Measurements from ENCODE around the gene ATG14. TPM values are rescaled to one million over a fixed set of nuclear protein-coding genes. Genes with fewer than 3 reads are reported as not detected.

ATG14 gene
- total and polyA plus RNA-seq, 2 of the 13 experiments (the other 11 are each of a cell fraction or from before 2014, with no cell fraction given) = 7.2 to 9.1 TPM

DNA sequence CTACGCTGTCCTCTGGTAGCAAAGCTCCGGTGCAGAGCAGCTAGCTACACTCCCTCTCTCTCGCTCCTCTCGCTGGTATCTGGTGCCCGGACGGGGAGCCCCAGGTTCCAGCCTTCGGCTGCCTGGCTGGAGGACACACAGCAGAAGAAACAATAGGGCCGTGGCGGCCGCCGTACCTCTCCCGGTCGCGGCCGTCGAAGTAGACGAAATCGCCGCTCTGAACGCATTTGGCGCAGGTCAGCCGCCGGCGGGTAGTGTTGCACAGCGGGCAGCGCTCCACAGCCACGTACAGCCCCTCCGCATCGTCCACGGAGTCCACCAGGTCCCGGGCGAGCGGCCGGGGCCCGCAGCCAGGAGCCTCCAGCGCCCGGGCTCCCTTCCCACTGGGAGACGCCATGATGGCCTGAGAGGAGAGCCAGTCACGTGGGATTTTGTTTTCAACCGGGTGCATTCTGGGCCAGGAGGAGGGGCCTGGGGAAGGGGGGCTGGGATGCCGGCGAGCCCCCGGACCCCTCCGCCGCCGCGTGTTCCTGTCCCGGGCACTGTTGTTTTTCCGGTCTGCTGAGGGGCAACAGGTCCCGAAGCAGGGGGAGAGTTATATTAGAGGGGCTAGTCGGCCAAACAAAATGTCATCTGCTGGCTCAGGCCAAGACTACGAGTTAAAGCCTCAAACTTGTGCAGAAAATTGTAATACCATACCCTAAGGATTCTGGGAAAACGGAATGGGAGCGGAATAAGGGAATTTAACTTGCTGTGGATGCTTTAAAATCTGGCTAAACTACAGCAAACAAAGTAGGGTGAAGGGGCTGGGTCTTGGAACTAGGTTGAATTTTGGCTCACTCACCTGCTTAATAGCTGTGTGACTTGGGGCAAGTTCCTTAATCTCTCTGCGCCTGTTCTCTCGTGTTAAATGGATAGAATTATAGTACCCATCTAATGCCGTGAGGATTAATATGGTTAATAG is at the start of gene ATG14 (continued):
- TF ChIP-seq, protein P1, sequence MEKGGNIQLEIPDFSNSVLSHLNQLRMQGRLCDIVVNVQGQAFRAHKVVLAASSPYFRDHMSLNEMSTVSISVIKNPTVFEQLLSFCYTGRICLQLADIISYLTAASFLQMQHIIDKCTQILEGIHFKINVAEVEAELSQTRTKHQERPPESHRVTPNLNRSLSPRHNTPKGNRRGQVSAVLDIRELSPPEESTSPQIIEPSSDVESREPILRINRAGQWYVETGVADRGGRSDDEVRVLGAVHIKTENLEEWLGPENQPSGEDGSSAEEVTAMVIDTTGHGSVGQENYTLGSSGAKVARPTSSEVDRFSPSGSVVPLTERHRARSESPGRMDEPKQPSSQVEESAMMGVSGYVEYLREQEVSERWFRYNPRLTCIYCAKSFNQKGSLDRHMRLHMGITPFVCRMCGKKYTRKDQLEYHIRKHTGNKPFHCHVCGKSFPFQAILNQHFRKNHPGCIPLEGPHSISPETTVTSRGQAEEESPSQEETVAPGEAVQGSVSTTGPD (CRISPR knock-in tag; IDR thresholded peaks at IDR 0.05) = no peak

- no TSS peak for BruUV-seq (replicated peaks)
- intact Hi-C loops (cut with micrococcal nuclease; ENCODE audit: unreplicated experiment) (no loop called here), in situ Hi-C loops (cut with HindIII; ENCODE audit: extremely low pct_ligation_motif_present, low pct_unique_long_range_greater_than_20kb) (no loop called here)
- no peaks in the 10 kb centered on the region for H4K20me1 ChIP-seq (ENCODE audit: insufficient read depth, low read length)
- no peaks in the 10 kb centered on the region for H3K79me2 ChIP-seq (ENCODE audit: insufficient read depth, low read length)
- ChIA-PET CTCF (ENCODE audit: low intra/inter-chr PET ratio, low total read pairs) (no interaction called here), POLR2A (no interaction called here)
- peaks cover 0 to 8% of the 10 kb centered on the region in 2 experiments; a peak in 1 of 5 replicates for H3K27me3 ChIP-seq (ENCODE audit: control insufficient read depth in 1 of 2, insufficient read depth in 2 of 2, low read length in 2 of 2)
- H2AFZ ChIP-seq (ENCODE audit: low read length) = no peak overlapping the region
- FAIRE-seq (no peak), DNase-seq (ENCODE audit: low spot score) (no peak), ATAC-seq (no peak)
- H3K9me3 ChIP-seq (ENCODE audit: low read length) = no peaks in the 10 kb centered on the region
- no peak overlapping the region for H3K4me2 ChIP-seq (ENCODE audit: low read depth, low read length)
- no peak overlapping the region for H3K27ac ChIP-seq (ENCODE audit: extremely low read length, insufficient read depth, low read length)
- no peak overlapping the region for H3K9ac ChIP-seq (ENCODE audit: insufficient read depth, low read depth, low read length)
- H3K4me3 ChIP-seq (replicated peaks in 1 of 3; ENCODE audit: insufficient read depth in 1 of 3, low read depth in 2 of 3, low read length in 3 of 3) = no peak overlapping the region
- TF ChIP-seq NFE2L2 (IDR thresholded peaks at IDR 0.05; ENCODE audit: low read length) (peak; percentile 46; the same call in 1 of the 2 replicates), HNRNPL (IDR thresholded peaks at IDR 0.05; ENCODE audit: low read depth, low read length) (no peak)
- 13% methylated on average over 9 of the region's 9 CpGs for WGBS (ENCODE audit: low lambda C conversion rate)
- no peaks in the 10 kb centered on the region for H3K36me3 ChIP-seq (replicated peaks in 1 of 2; ENCODE audit: control insufficient read depth in 1 of 2, insufficient read depth in 2 of 2, low read length in 2 of 2)
- peaks cover 14% of the 10 kb centered on the region; the same call in 1 of the 2 replicates for H3K4me1 ChIP-seq (ENCODE audit: insufficient read depth, low read length)
Measured at GRCh38 chr14:55458800-55459515, 47.3 kb upstream of the ATG14 start.

Measured in HepG2 (cell line).